Measurements from ENCODE around the gene CRYL1.

DNA sequence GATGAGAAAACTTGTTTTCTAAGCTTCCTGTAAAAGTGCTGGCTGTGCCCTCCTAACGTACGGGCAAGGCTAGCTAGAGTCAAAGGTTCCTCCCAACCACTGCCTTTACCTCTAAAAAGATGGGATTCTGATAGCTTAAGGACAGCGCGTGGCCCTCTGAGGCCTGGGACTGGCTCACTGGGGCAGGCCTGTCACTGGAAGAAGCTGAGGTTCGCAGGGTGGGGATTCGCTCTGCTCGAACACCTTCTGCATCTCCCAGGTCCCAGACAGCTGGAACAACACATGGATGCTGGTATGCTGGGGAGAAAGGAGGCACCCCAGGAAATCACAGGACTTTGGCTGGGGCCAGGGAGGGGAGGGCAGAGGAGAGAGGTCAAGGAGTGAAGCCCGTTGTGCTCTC, 53.1 kb downstream of the CRYL1 start:
- no peak for TF ChIP-seq EZH2 (IDR thresholded peaks at IDR 0.05; ENCODE audit: insufficient read depth, poor library complexity, severe bottlenecking)
- no peak for TF ChIP-seq EZH2phosphoT487 (IDR thresholded peaks at IDR 0.05; ENCODE audit: insufficient read depth, low read depth)

Data from GM23248 (cell line).